Measurements from ENCODE around the gene TASL.

- TF ChIP-seq EZH2phosphoT487 (IDR thresholded peaks at IDR 0.05; ENCODE audit: low read depth, severe bottlenecking, unreplicated experiment) = no peak
- TF ChIP-seq CTCF (IDR thresholded peaks at IDR 0.05; ENCODE audit: poor library complexity) = no peak
- no peak for TF ChIP-seq EZH2 (IDR thresholded peaks at IDR 0.05; ENCODE audit: borderline replicate concordance)
Measured at GRCh38 chrX:30586516-30586915, 8.9 kb upstream of the TASL start.
